H9 (cell line): ENCODE measurements around the gene MYOM3. TPM values are rescaled to one million over a fixed set of nuclear protein-coding genes. Genes with fewer than 3 reads are reported as not detected.

ENCODE experiments used
- DNase-seq: peaks from one replicate; pipeline ENCODE4 v3.0.0-alpha.2; 2017
- H2AFZ ChIP-seq: one replicate; pipeline ENCODE4 v1.6.1; 2013; ENCODE audit warnings: mild to moderate bottlenecking, low read length, control low read depth, moderate library complexity
- H2AK5ac ChIP-seq: 2 replicates; pipeline ENCODE4 v1.6.1; 2013; ENCODE audit warnings: low read length, control low read depth, mixed read lengths; ENCODE audit not compliant: insufficient read length
- H2BK120ac ChIP-seq: one replicate; pipeline ENCODE4 v1.6.1; 2013; ENCODE audit warnings: low read depth, mild to moderate bottlenecking, low read length, control low read depth, inconsistent platforms; ENCODE audit not compliant: poor library complexity, severe bottlenecking
- H2BK12ac ChIP-seq: 2 replicates; pipeline ENCODE4 v1.6.1; 2013; ENCODE audit warnings: low read length, control low read depth, mixed read lengths, low read depth; ENCODE audit not compliant: insufficient read length
- H2BK15ac ChIP-seq: 2 replicates; pipeline ENCODE4 v1.6.1; 2013; ENCODE audit warnings: low read depth, low read length, control low read depth
- H2BK20ac ChIP-seq: one replicate; pipeline ENCODE4 v1.6.1; 2013; ENCODE audit warnings: low read depth, mild to moderate bottlenecking, low read length, control low read depth, inconsistent platforms; ENCODE audit not compliant: poor library complexity, severe bottlenecking
- H2BK5ac ChIP-seq: 2 replicates; pipeline ENCODE4 v1.6.1; 2013; ENCODE audit warnings: low read length, control low read depth, mixed read lengths; ENCODE audit not compliant: insufficient read length
- H3K14ac ChIP-seq: 2 replicates; pipeline ENCODE4 v1.6.1; 2013; ENCODE audit warnings: low read length, control low read depth; ENCODE audit not compliant: insufficient read depth
- H3K18ac ChIP-seq: 2 replicates; pipeline ENCODE4 v1.6.1; 2013; ENCODE audit warnings: low read depth, mild to moderate bottlenecking, mixed read lengths, low read length, control low read depth; ENCODE audit not compliant: insufficient read length
- H3K23ac ChIP-seq: 2 replicates; pipeline ENCODE4 v1.6.1; 2013; ENCODE audit warnings: low read length, control low read depth, mixed read lengths, low read depth; ENCODE audit not compliant: insufficient read length
- H3K23me2 ChIP-seq: 2 replicates; pipeline ENCODE4 v1.6.1; 2013; ENCODE audit warnings: low read depth, mild to moderate bottlenecking, mixed read lengths, low read length, control low read depth; ENCODE audit not compliant: insufficient read length, poor library complexity, severe bottlenecking
- H3K27ac ChIP-seq: 2 replicates; pipeline ENCODE4 v1.5.1; 2013; ENCODE audit warnings: low read length, control low read depth, mixed read lengths, low read depth; ENCODE audit not compliant: insufficient read length
- H3K27me3 ChIP-seq: 2 replicates; pipeline ENCODE4 v1.6.1; 2013; ENCODE audit warnings: low read length, control low read depth, inconsistent platforms; ENCODE audit not compliant: insufficient read depth
- H3K4ac ChIP-seq: 2 replicates; pipeline ENCODE4 v1.6.1; 2013; ENCODE audit warnings: low read depth, mild to moderate bottlenecking, control low read depth, inconsistent platforms, low read length, moderate library complexity
- H3K4me1 ChIP-seq: 2 replicates; pipeline ENCODE4 v1.6.1; 2013; ENCODE audit warnings: low read length, control low read depth, inconsistent platforms; ENCODE audit not compliant: insufficient read depth
- H3K4me2 ChIP-seq: 2 replicates; pipeline ENCODE4 v1.6.1; 2013; ENCODE audit warnings: low read length, control low read depth, mixed read lengths; ENCODE audit not compliant: insufficient read length, insufficient read depth
- H3K56ac ChIP-seq: 2 replicates; pipeline ENCODE4 v1.6.1; 2013; ENCODE audit warnings: low read depth, mild to moderate bottlenecking, mixed read lengths, low read length, control low read depth; ENCODE audit not compliant: insufficient read length
- H3K79me1 ChIP-seq: 2 replicates; pipeline ENCODE4 v1.6.1; 2013; ENCODE audit warnings: low read depth, mild to moderate bottlenecking, moderate library complexity, low read length, control low read depth, inconsistent platforms; ENCODE audit not compliant: insufficient read depth, poor library complexity, severe bottlenecking
- H3K79me2 ChIP-seq: 2 replicates; pipeline ENCODE4 v1.6.1; 2013; ENCODE audit warnings: low read length, control low read depth, inconsistent platforms; ENCODE audit not compliant: insufficient read depth
- H3K9ac ChIP-seq: 2 replicates; pipeline ENCODE4 v1.6.1; 2013; ENCODE audit warnings: low read length, control low read depth, mixed read lengths; ENCODE audit not compliant: insufficient read length; ENCODE audit errors: extremely low read depth
- H3K9me3 ChIP-seq: one replicate; pipeline ENCODE4 v1.6.1; 2013; ENCODE audit warnings: low read depth, low read length, inconsistent platforms; ENCODE audit not compliant: control insufficient read depth
- H3T11ph ChIP-seq: one replicate; pipeline ENCODE4 v1.6.1; 2013; ENCODE audit warnings: mild to moderate bottlenecking, low read length, control low read depth, inconsistent platforms
- H4K20me1 ChIP-seq: one replicate; pipeline ENCODE4 v1.6.1; 2013; ENCODE audit not compliant: control insufficient read depth, insufficient read length, insufficient read depth
- H4K5ac ChIP-seq: 2 replicates; pipeline ENCODE4 v1.6.1; 2013; ENCODE audit warnings: low read depth, mild to moderate bottlenecking, mixed read lengths, low read length, control low read depth; ENCODE audit not compliant: insufficient read length
- H4K8ac ChIP-seq: replicated peaks from 2 replicates; pipeline ENCODE4 v1.6.1; 2013; ENCODE audit warnings: low read length, control low read depth, mixed read lengths, low read depth; ENCODE audit not compliant: insufficient read length
- H4K91ac ChIP-seq: 2 replicates; pipeline ENCODE4 v1.6.1; 2013; ENCODE audit warnings: low read depth, mild to moderate bottlenecking, moderate library complexity, mixed read lengths, low read length, control low read depth; ENCODE audit not compliant: insufficient read length
- H3K27ac Mint-ChIP-seq, 3 experiments: 2 replicates in 2 of 3; 3 replicates in 1 of 3; pipeline ENCODE4 v1.8.0; 2020 to 2021; ENCODE audit warnings: mixed read lengths in 3 of 3, mild to moderate bottlenecking in 1 of 3, moderate library complexity in 1 of 3
- H3K27me3 Mint-ChIP-seq: 2 replicates; pipeline ENCODE4 v1.8.0; 2021; ENCODE audit warnings: low read depth, mild to moderate bottlenecking, moderate library complexity, mixed read lengths
- H3K36me3 Mint-ChIP-seq, 3 experiments: 2 replicates in 2 of 3; 3 replicates in 1 of 3; pipeline ENCODE4 v1.8.0; 2020 to 2021; ENCODE audit warnings: low read depth in 3 of 3, mixed read lengths in 3 of 3; ENCODE audit not compliant: insufficient read depth in 1 of 3
- H3K4me1 Mint-ChIP-seq, 2 experiments: 2 replicates each; pipeline ENCODE4 v1.8.0; 2020; ENCODE audit warnings: mixed read lengths in 2 of 2
- H3K4me3 Mint-ChIP-seq, 2 experiments: 2 replicates in 1 of 2; 3 replicates in 1 of 2; pipeline ENCODE4 v1.8.0; 2020 to 2021; ENCODE audit warnings: mild to moderate bottlenecking in 2 of 2, mixed read lengths in 2 of 2, moderate library complexity in 1 of 2
- H3K9me3 Mint-ChIP-seq, 2 experiments: 2 replicates in 1 of 2; 3 replicates in 1 of 2; pipeline ENCODE4 v1.8.0; 2020; ENCODE audit warnings: mild to moderate bottlenecking in 2 of 2, mixed read lengths in 2 of 2, moderate library complexity in 1 of 2
- WGBS: extraction: QIAGEN DNeasy Blood & Tissue Kit; methylation state at CpG from one replicate; pipeline ENCODE4 v1.1.7; 2013; ENCODE audit warnings: missing lambda C conversion rate, low lambda C conversion rate, mixed read lengths; ENCODE audit not compliant: insufficient read length; ENCODE audit errors: extremely low coverage; 5-methylcytosine and 5-hydroxymethylcytosine counted together
- total RNA-seq: library from RNA; stranded (reverse); gene quantifications from 2 replicates; pipeline ENCODE4 v1.2.1, GENCODE V29; 2021
- TF ChIP-seq, protein P1 (sequence below): fragments of 200-600 bp; sonication (generic); conservative IDR thresholded peaks from 3 replicates; pipeline ENCODE4 v1.8.0; 2021; ENCODE audit warnings: antibody characterized with exemption, mild to moderate bottlenecking

The MYOM3 gene
- total RNA-seq, 1 experiment from 2014 or later = 0.11 TPM

DNA sequence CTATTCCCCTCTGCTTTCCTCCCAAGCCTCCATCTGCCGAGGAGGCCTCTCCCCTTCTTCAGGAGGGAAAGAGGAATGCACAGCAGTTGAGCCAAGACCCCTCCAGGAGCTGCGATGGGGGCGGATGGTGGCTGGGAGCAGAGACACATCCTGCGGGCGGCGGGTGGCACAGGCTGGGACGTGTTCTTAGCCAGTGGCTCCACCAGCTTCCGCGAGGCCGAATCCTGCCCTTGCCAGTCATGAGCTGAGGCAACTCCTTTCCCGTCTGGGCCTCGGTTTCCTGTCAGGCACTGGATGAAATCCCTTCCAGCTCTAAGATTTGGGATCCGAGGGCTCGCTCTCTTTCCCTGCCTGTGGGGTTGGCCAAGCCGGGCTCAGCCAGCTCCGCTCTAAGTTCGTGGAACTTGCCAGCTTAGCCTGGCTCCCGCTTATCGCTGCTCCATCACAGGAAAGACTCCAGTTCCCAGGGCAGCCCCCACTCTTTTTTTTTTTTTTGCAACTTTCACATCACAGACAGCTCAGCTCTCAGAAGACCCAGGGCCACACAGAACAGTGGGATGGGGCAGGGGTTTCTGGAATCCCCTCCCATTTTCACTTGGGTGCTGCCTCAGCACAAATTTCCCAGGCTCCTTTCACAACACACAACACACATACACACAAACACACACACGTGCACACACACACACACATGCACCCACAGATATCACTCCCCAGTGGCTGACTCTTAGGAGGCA is 506 bp downstream of the MYOM3 start:
- Histone ChIP-seq H3K4ac (no peak overlapping the region), H3K56ac (no peak overlapping the region), H4K91ac (no peak overlapping the region), H3K14ac (no peak overlapping the region; the same call in 1 of the 2 replicates), H3K23ac (no peak overlapping the region), H2BK5ac (no peak overlapping the region), H2AFZ (no peak overlapping the region), H2BK120ac (no peak overlapping the region), H3K18ac (no peak overlapping the region), H3K27ac (no peak overlapping the region), H3K4me2 (no peak overlapping the region), H3T11ph (no peak overlapping the region), H4K8ac (no peak overlapping the region), H3K23me2 (no peaks in the 10 kb centered on the region), H3K9ac (no peak overlapping the region), H2BK20ac (no peak overlapping the region), H2AK5ac (no peak overlapping the region), H2BK15ac (no peak overlapping the region), H3K4me1 (peaks cover 4% of the 10 kb centered on the region; the same call in 1 of the 2 replicates), H2BK12ac (no peak overlapping the region), H3K9me3 (no peaks in the 10 kb centered on the region), H3K27me3 (no peaks in the 10 kb centered on the region), H3K79me1 (no peaks in the 10 kb centered on the region), H4K20me1 (no peaks in the 10 kb centered on the region), H4K5ac (no peak overlapping the region), H3K79me2 (no peaks in the 10 kb centered on the region)
- DNase-seq = no peak
- Mint-ChIP-seq H3K36me3 (no peaks in the 10 kb centered on the region), H3K4me1 (peaks cover 31 to 57% of the 10 kb centered on the region in 2 experiments), H3K4me3 (no peak overlapping the region), H3K27ac (no peak overlapping the region; a peak in 1 of 7 replicates), H3K9me3 (no peaks in the 10 kb centered on the region), H3K27me3 (peaks cover 15% of the 10 kb centered on the region)
- TF ChIP-seq, protein P1, sequence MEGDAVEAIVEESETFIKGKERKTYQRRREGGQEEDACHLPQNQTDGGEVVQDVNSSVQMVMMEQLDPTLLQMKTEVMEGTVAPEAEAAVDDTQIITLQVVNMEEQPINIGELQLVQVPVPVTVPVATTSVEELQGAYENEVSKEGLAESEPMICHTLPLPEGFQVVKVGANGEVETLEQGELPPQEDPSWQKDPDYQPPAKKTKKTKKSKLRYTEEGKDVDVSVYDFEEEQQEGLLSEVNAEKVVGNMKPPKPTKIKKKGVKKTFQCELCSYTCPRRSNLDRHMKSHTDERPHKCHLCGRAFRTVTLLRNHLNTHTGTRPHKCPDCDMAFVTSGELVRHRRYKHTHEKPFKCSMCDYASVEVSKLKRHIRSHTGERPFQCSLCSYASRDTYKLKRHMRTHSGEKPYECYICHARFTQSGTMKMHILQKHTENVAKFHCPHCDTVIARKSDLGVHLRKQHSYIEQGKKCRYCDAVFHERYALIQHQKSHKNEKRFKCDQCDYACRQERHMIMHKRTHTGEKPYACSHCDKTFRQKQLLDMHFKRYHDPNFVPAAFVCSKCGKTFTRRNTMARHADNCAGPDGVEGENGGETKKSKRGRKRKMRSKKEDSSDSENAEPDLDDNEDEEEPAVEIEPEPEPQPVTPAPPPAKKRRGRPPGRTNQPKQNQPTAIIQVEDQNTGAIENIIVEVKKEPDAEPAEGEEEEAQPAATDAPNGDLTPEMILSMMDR = no peak
- no CpG with 5 or more reads among the region's 20 CpGs for WGBS
